HepG2 (cell line): ENCODE measurements around the gene NDUFB10. TPM values are rescaled to one million over a fixed set of nuclear protein-coding genes. Genes with fewer than 3 reads are reported as not detected.
A peak's percentile ranks its signal among the peaks of the same experiment; 100 is the strongest.

Experiments
- ATAC-seq: fragments of 200-7000 bp; cut with Tn5 transposase; 3 replicates; pipeline ENCODE4 v1.9.1; 2020; ENCODE audit warnings: mild to moderate bottlenecking, moderate library complexity
- BruUV-seq: library from RNA; stranded (reverse); fragments of 400-500 nt; replicated peaks from 2 replicates; lab custom pipeline; 2021; lab: Mats Ljungman, UMichigan
- CTCF ChIA-PET: fragments of 300-600 bp; formaldehyde crosslinking; extraction: SDS; loops from one replicate; lab custom pipeline; 2021; ENCODE audit warnings: low total read pairs, inconsistent platforms, low intra/inter-chr PET ratio; lab: Yijun Ruan, JAX
- POLR2A ChIA-PET: fragments of 350-600 bp; sonication (Branson Sonifier 250); formaldehyde crosslinking; loops from one replicate; lab custom pipeline; 2020; ENCODE audit warnings: antibody characterized with exemption, inconsistent platforms; lab: Yijun Ruan, JAX
- DNase-seq: peaks from one replicate; pipeline ENCODE4 v3.0.0-alpha.2; 2015; ENCODE audit warnings: low spot score
- FAIRE-seq: peaks from 3 replicates; lab custom pipeline; 2011; peaks lifted over from hg19 to GRCh38; lab: Jason Lieb, UNC
- H2AFZ ChIP-seq: one replicate; pipeline ENCODE4 v1.6.1; 2011; ENCODE audit warnings: low read length, inconsistent platforms
- H3K27ac ChIP-seq: fragments of 300-600 bp; 3 replicates; pipeline ENCODE4 v1.8.0; 2011; ENCODE audit warnings: mixed run types, mild to moderate bottlenecking, mixed read lengths, low read length, inconsistent platforms; ENCODE audit not compliant: insufficient read depth; ENCODE audit errors: extremely low read length
- H3K27me3 ChIP-seq, 2 experiments: fragments of 200-600 bp in 1 of 2; 2 replicates in 1 of 2; 3 replicates in 1 of 2; pipeline versions ENCODE4 v1.6.0 to v1.8.0; 2011; ENCODE audit warnings: low read length in 2 of 2, mild to moderate bottlenecking in 2 of 2, moderate library complexity in 2 of 2, inconsistent platforms in 1 of 2; ENCODE audit not compliant: insufficient read depth in 2 of 2, control insufficient read depth in 1 of 2
- H3K36me3 ChIP-seq, 2 experiments: fragments of 200-600 bp in 1 of 2; replicated peaks in 1 of 2; 2 replicates in 1 of 2; 3 replicates in 1 of 2; pipeline versions ENCODE4 v1.5.1 to v1.8.0; 2011; ENCODE audit warnings: low read length in 2 of 2, inconsistent platforms in 1 of 2; ENCODE audit not compliant: insufficient read depth in 2 of 2, control insufficient read depth in 1 of 2
- H3K4me1 ChIP-seq: 2 replicates; pipeline ENCODE4 v1.5.1; 2012; ENCODE audit warnings: low read length, inconsistent platforms; ENCODE audit not compliant: insufficient read depth
- H3K4me2 ChIP-seq: 2 replicates; pipeline ENCODE4 v1.6.0; 2011; ENCODE audit warnings: low read depth, low read length, inconsistent platforms
- H3K4me3 ChIP-seq, 3 experiments: fragments of 200-600 bp in 1 of 3; sonication (generic), shearing (Covaris generic) in 1 of 3; replicated peaks in 1 of 3; 2 replicates each; pipeline ENCODE4 v1.5.1; 2011 to 2016; ENCODE audit warnings: low read length in 3 of 3, inconsistent platforms in 2 of 3, low read depth in 2 of 3, mild to moderate bottlenecking in 2 of 3, control low read depth in 1 of 3, mixed read lengths in 1 of 3; ENCODE audit not compliant: insufficient read depth in 1 of 3
- H3K79me2 ChIP-seq: one replicate; pipeline ENCODE4 v1.6.1; 2011; ENCODE audit warnings: low read length, inconsistent platforms; ENCODE audit not compliant: insufficient read depth
- H3K9ac ChIP-seq: 2 replicates; pipeline ENCODE4 v1.6.0; 2011; ENCODE audit warnings: mild to moderate bottlenecking, low read depth, low read length, inconsistent platforms; ENCODE audit not compliant: insufficient read depth
- H3K9me3 ChIP-seq: 2 replicates; pipeline ENCODE4 v1.5.1; 2012; ENCODE audit warnings: mild to moderate bottlenecking, low read length
- H4K20me1 ChIP-seq: 2 replicates; pipeline ENCODE4 v1.6.0; 2011; ENCODE audit warnings: inconsistent platforms, mild to moderate bottlenecking, low read length, moderate library complexity; ENCODE audit not compliant: insufficient read depth
- ATF5 ChIP-seq: sonication (generic); formaldehyde crosslinking; IDR thresholded peaks from 2 replicates; pipeline ENCODE4 v1.4.0; 2020; ENCODE audit warnings: mild to moderate bottlenecking, low read depth, missing genetic modification reagents
- ATRX ChIP-seq: sonication (generic); formaldehyde crosslinking; IDR thresholded peaks from 2 replicates; pipeline ENCODE4 v1.4.0; 2020; ENCODE audit warnings: missing genetic modification reagents, borderline replicate concordance
- CBX5 ChIP-seq: sonication (generic); formaldehyde crosslinking; IDR thresholded peaks from 2 replicates; pipeline ENCODE4 v1.4.0; 2020; ENCODE audit warnings: missing genetic modification reagents, borderline replicate concordance
- GTF3A ChIP-seq: sonication (generic); formaldehyde crosslinking; conservative IDR thresholded peaks from 2 replicates; pipeline ENCODE4 v1.4.0; 2020; ENCODE audit warnings: mild to moderate bottlenecking, missing genetic modification reagents
- IRX3 ChIP-seq: sonication (generic); formaldehyde crosslinking; IDR thresholded peaks from 2 replicates; pipeline ENCODE4 v1.8.1; 2023; ENCODE audit warnings: mild to moderate bottlenecking, low read depth, missing genetic modification reagents, borderline replicate concordance
- REST ChIP-seq, 2 experiments: IDR thresholded peaks; 2 replicates each; pipeline ENCODE4 v1.6.1; 2011 to 2012; ENCODE audit warnings: low read length in 2 of 2, borderline replicate concordance in 1 of 2, low read depth in 1 of 2, mild to moderate bottlenecking in 1 of 2, moderate library complexity in 1 of 2
- ZNF468 ChIP-seq: sonication (generic); formaldehyde crosslinking; IDR thresholded peaks from 2 replicates; pipeline ENCODE4 v1.8.0; 2022; ENCODE audit warnings: mild to moderate bottlenecking, moderate library complexity, missing genetic modification reagents
- ZNF605 ChIP-seq: sonication (generic); formaldehyde crosslinking; IDR thresholded peaks from 2 replicates; pipeline ENCODE4 v1.8.0; 2022; ENCODE audit warnings: mild to moderate bottlenecking, missing genetic modification reagents
- WGBS: methylation state at CpG from one replicate; pipeline ENCODE4 v1.1.6; 2017; ENCODE audit warnings: low lambda C conversion rate; 5-methylcytosine and 5-hydroxymethylcytosine counted together
- in situ Hi-C: cut with HindIII; loops from 2 replicates; pipeline ENCODE4 v1.10.0; 2017; ENCODE audit warnings: low pct_unique_long_range_greater_than_20kb; ENCODE audit not compliant: extremely low pct_ligation_motif_present
- intact Hi-C: fragments of 100-400 bp; cut with micrococcal nuclease; formaldehyde crosslinking; loops from one replicate; pipeline ENCODE4 v1.10.0; 2022; ENCODE audit not compliant: unreplicated experiment
- polyA plus RNA-seq, 8 experiments: library from polyadenylated mRNA; depleted of rRNA in 3 of 8; stranded (reverse) in 7 of 8; unstranded in 1 of 8; fragments of >200 nt; fragmentation: Illumina TruSeq in 4 of 8; extraction: Trizol in 4 of 8; gene quantifications; 2 replicates each; pipeline versions ENCODE4 v1.2.1 to v1.2.3, GENCODE V29; 2011 to 2016; ENCODE audit warnings: low read depth in 4 of 8, missing spikeins in 1 of 8, mixed read lengths in 1 of 8; ENCODE audit not compliant: insufficient read depth in 1 of 8
- total RNA-seq, 5 experiments: library from RNA; depleted of rRNA; stranded (reverse); fragments of >200 nt; fragmentation: Illumina TruSeq; extraction: Trizol; gene quantifications; 2 replicates each; pipeline ENCODE4 v1.2.3, GENCODE V29; 2016; ENCODE audit warnings: low read depth in 1 of 5
- TF ChIP-seq, protein P1 (sequence below): sonication (generic); formaldehyde crosslinking; IDR thresholded peaks from 2 replicates; pipeline ENCODE4 v1.4.0; 2020; ENCODE audit warnings: missing genetic modification reagents, borderline replicate concordance
- TF ChIP-seq, protein P2 (sequence below): sonication (generic); formaldehyde crosslinking; IDR thresholded peaks from 2 replicates; pipeline ENCODE4 v1.4.0; 2020; ENCODE audit warnings: missing genetic modification reagents, low read depth, mild to moderate bottlenecking, borderline replicate concordance
- TF ChIP-seq, protein P3 (sequence below): IDR thresholded peaks from 2 replicates; pipeline ENCODE4 v1.6.1; 2016; ENCODE audit warnings: low read depth, control low read depth

The NDUFB10 gene
- total and polyA plus RNA-seq, 2 of the 13 experiments (the other 11 are each of a cell fraction or from before 2014, with no cell fraction given) = 68.6 to 157 TPM

DNA sequence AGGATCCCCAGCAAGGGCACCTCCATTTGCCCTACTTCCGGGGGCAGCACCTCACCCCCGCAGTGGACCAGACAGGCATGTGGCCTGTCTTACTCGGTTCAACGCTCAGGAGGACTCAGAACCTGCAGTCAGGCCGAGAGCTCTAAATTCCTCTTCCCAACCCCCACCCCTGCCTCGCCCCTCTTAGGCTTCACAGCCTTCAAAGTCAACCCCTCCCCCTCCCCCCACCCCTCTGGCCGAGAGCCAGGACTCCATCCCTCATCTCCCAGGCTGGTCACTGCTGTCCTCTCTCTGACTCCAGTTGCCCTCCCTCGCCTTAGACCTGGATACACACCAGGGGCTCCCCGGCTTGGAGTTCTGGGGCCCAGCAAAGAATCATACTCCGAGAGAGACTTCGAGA is 33.1 kb upstream of the NDUFB10 start (continued):
- TF ChIP-seq REST (IDR thresholded peaks at IDR 0.05; ENCODE audit: borderline replicate concordance in 1 of 2, low read depth in 1 of 2, low read length in 2 of 2) = no peak

DNA sequence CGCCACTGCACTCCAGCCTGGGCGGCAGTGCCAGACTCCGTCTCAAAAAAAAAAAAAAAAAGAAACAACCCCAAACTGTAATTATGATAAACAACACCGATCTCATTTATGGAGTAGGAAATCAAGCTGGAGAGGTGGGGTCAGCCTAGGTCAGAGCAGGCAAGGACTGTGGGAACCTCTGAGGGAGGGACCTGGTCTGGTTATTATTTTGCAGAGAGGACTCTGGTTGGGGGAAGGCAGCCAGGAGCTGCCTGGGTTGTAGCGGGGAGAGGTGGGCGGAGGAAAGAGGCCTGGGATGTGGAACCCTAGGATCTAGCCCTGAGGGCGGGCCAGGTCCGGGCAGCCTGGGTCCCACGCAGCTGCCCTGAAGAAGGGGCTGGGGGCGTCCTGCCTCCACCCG is 30.2 kb upstream of the NDUFB10 start:
- BruUV-seq = no TSS peak
- ChIA-PET POLR2A (interaction anchor here (0.6 to 2.7 kb wide), 12 partner anchors 11 to 147 kb away, joined by 3 to 14 read pairs (median 4); partner anchors contain the start of genes FAHD1, HAGH, MSRB1 and NUBP2), CTCF (interaction anchor here (0.7 to 2.2 kb wide), 5 partner anchors 12 to 116 kb away, joined by 3 to 22 read pairs (median 3); no protein-coding TSS in a partner anchor)
- H3K4me1 ChIP-seq = peaks cover 77% of the 10 kb centered on the region
- H3K27me3 ChIP-seq = peaks cover 3 to 10% of the 10 kb centered on the region in 2 experiments; a peak in 2 of 5 replicates
- H3K4me3 ChIP-seq = peak overlapping the region; percentile 59 to 73 (median 70)
- H3K9me3 ChIP-seq = no peaks in the 10 kb centered on the region
- ATAC-seq (peak; percentile 27), DNase-seq (no peak), FAIRE-seq (peak; percentile 51)
- peak overlapping the region; percentile 67 for H3K9ac ChIP-seq
- no peaks in the 10 kb centered on the region for H3K79me2 ChIP-seq
- peak overlapping the region; percentile 78 for H3K4me2 ChIP-seq
- no peaks in the 10 kb centered on the region for H4K20me1 ChIP-seq
- WGBS = 17% methylated on average over 8 of the region's 11 CpGs
- peak overlapping the region; percentile 38 for H3K27ac ChIP-seq
- intact Hi-C loops (no loop called here), in situ Hi-C loops (no loop called here)
- peak overlapping the region; percentile 40 for H2AFZ ChIP-seq
- no peaks in the 10 kb centered on the region for H3K36me3 ChIP-seq
- TF ChIP-seq ZNF605 (CRISPR knock-in tag) = 0 out of 2 replicates have a peak, but pooled peaks have one; percentile 19
- TF ChIP-seq, protein P1, sequence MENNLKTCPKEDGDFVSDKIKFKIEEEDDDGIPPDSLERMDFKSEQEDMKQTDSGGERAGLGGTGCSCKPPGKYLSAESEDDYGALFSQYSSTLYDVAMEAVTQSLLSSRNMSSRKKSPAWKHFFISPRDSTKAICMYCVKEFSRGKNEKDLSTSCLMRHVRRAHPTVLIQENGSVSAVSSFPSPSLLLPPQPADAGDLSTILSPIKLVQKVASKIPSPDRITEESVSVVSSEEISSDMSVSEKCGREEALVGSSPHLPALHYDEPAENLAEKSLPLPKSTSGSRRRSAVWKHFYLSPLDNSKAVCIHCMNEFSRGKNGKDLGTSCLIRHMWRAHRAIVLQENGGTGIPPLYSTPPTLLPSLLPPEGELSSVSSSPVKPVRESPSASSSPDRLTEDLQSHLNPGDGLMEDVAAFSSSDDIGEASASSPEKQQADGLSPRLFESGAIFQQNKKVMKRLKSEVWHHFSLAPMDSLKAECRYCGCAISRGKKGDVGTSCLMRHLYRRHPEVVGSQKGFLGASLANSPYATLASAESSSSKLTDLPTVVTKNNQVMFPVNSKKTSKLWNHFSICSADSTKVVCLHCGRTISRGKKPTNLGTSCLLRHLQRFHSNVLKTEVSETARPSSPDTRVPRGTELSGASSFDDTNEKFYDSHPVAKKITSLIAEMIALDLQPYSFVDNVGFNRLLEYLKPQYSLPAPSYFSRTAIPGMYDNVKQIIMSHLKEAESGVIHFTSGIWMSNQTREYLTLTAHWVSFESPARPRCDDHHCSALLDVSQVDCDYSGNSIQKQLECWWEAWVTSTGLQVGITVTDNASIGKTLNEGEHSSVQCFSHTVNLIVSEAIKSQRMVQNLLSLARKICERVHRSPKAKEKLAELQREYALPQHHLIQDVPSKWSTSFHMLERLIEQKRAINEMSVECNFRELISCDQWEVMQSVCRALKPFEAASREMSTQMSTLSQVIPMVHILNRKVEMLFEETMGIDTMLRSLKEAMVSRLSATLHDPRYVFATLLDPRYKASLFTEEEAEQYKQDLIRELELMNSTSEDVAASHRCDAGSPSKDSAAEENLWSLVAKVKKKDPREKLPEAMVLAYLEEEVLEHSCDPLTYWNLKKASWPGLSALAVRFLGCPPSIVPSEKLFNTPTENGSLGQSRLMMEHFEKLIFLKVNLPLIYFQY (CRISPR knock-in tag) = no peak
- TF ChIP-seq IRX3 (CRISPR knock-in tag) = no peak
- no peak for TF ChIP-seq ATF5 (CRISPR knock-in tag)
- no peak for TF ChIP-seq ZNF468
- no peak for TF ChIP-seq ATRX (CRISPR knock-in tag)
- TF ChIP-seq CBX5 (CRISPR knock-in tag) = no peak
- TF ChIP-seq, protein P2, sequence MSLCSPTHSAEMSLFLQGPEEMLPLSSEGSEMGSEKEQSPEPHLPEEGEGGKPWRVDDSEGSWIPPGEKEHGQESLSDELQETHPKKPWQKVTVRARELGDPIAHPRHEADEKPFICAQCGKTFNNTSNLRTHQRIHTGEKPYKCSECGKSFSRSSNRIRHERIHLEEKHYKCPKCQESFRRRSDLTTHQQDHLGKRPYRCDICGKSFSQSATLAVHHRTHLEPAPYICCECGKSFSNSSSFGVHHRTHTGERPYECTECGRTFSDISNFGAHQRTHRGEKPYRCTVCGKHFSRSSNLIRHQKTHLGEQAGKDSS (CRISPR knock-in tag) = no peak
- TF ChIP-seq GTF3A (CRISPR knock-in tag) = no peak
- TF ChIP-seq, protein P3, sequence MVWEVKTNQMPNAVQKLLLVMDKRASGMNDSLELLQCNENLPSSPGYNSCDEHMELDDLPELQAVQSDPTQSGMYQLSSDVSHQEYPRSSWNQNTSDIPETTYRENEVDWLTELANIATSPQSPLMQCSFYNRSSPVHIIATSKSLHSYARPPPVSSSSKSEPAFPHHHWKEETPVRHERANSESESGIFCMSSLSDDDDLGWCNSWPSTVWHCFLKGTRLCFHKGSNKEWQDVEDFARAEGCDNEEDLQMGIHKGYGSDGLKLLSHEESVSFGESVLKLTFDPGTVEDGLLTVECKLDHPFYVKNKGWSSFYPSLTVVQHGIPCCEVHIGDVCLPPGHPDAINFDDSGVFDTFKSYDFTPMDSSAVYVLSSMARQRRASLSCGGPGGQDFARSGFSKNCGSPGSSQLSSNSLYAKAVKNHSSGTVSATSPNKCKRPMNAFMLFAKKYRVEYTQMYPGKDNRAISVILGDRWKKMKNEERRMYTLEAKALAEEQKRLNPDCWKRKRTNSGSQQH (CRISPR knock-in tag) = no peak
